ENCODE results near the gene DNAL4. TPM values are rescaled to one million over a fixed set of nuclear protein-coding genes. Genes with fewer than 3 reads are reported as not detected.
"Not testable (repeated sequence)": the region's sequence is repeated elsewhere in the genome, so short reads cannot be mapped to it uniquely, and the experiment has no call there.

The DNAL4 gene
- total RNA-seq, 2 donors from 2014 or later, result 5.2 to 7.8 TPM

DNA sequence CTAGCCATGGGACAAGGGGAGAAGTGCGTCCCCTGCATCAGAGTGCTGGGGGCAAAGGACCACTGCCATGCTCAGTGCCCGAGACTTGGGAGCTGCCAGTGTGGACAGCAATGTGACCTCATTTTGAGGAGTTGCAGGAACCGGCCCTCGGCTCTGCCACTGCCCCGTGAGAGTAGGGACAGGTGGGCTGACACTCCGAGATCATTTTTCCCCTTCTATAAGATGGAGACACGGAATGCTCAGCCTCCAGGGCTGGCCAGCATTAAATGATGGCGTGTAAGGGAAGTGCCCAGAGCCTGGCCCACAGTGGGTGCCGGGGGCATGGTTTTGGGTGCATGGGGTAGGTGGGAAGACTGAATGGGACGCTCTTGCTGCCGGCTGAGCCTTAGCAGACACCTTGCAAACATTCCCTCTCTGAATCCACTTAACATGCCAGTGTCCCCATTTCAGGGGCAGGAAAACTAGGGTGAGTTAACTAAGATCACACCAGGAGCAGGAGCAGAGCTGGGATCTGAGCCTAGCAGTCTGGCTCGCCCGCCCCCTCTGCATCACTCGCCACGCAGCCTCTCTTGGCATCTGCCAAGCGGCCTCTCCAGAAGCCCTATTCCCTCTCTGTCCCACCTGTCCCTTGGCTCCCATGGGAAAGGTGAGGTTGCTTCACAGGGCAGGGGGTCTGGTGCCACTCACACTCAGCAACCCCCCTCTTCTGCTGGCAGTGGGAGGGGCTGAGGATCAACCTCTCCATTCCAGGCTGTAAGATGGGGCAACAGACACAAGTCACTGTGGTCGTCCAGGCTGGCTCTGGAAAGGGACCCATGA is 36.3 kb upstream of the DNAL4 start:
- H3K36me3 Mint-ChIP-seq, result no peaks in the 10 kb centered on the region
- DNase-seq (ENCODE audit: low spot score in 2 of 2), result no peak
- ATAC-seq, result no peak
- H3K9me3 Mint-ChIP-seq, result no peaks in the 10 kb centered on the region
- no peak overlapping the region for H3K27ac Mint-ChIP-seq

DNA sequence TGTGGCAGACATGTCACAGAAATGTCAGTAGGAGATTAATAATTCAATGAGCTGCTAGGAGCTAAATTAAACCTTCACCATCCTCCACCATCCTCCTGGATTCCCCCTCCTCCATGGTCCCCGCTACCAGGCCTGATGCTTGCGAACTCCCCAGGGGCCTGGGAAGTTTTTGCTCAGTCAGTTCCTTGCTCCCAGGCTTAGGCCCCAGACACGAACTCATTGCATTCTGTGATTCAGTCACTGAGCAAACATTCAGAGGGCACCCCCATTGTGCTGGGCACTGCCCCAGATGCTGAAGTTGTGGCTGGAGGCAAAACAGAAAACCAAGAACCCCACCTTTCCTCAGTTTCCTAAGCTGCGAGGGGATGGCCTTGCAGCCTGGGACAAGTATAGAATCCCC is 35.5 kb upstream of the DNAL4 start:
- DNase-seq (ENCODE audit: low spot score in 2 of 2) (no peak), ATAC-seq (no peak)
- H3K27ac Mint-ChIP-seq, result no peak overlapping the region
- no peaks in the 10 kb centered on the region for H3K36me3 Mint-ChIP-seq
- no peaks in the 10 kb centered on the region for H3K9me3 Mint-ChIP-seq

DNA sequence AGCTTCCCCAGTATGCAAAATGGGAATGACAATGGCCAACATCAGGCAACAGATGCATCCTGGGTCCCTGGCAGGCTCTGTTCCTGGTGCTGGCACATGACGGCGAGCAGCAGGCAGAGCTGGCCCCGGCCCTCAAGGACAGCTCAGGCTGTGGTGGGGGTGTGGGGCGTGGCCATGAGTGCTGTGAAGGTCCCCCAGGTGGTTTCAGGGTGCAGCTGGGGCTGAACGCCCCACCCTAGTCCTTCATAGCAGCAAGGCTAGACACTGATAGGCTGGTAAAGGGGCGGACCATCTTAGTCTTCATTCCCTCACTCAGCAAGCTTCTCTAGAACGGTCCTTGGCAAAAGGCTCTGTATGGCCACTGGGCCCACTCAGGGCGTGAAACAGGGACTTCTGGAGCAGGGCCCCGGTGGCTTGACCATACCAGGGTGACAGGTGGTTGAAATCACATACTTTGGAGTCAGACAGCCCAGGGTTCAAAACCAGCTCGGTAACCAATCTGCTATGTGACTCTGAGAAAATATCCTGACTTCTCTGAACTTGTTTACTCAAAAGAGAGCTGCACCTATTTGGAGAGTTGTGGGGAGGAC is 34.8 kb upstream of the DNAL4 start:
- no peaks in the 10 kb centered on the region for H3K36me3 Mint-ChIP-seq
- no peak overlapping the region for H3K27ac Mint-ChIP-seq
- H3K9me3 Mint-ChIP-seq, result no peaks in the 10 kb centered on the region
- no peak for ATAC-seq
- no peak for DNase-seq (ENCODE audit: low spot score in 2 of 2)

DNA sequence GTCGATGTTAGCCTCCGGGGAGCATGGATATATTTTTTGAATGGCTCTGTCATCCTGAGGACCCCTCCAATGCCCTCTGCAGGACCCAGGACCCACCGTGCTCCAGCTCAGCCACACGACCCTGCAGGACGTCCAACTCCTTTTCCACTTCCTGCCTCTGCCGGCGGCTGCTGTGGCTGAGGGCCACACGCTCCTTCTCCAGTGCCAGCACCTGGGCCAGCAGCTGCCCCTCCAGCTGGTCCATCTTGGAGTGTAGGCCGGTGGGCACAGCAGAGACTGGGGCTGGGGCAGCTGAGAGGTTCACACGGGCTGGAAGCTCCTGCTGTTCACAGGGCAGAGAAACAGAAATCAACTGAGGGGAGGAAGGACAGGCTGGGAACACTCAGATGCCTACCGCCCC is 34.2 kb upstream of the DNAL4 start:
- ATAC-seq (no peak), DNase-seq (ENCODE audit: low spot score in 2 of 2) (no peak)
- Mint-ChIP-seq H3K9me3 (no peaks in the 10 kb centered on the region), H3K27ac (no peak overlapping the region), H3K36me3 (no peaks in the 10 kb centered on the region)

DNA sequence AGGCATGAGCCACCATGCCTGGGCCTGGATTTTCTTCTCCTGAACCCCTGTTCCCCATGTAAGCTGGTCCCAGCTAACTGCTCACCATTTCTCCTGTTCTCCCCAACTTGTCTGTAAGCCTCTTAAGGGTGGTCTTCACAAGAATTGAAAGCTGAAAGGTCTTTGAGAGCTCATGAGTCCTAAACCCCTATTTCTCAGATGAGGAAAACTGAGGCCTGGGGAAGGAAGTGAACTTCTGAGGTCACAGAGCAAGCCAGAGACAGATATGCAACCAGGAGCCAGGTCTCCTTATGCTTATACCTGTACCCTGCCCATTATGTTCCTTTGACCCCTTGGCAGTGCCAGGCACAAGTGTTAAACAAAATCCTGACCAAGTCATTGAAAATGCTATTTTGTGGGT is 33.6 kb upstream of the DNAL4 start:
- H3K9me3 Mint-ChIP-seq, result no peaks in the 10 kb centered on the region
- no peak for DNase-seq (ENCODE audit: low spot score in 2 of 2)
- H3K36me3 Mint-ChIP-seq, result no peaks in the 10 kb centered on the region
- ATAC-seq, result no peak
- no peak overlapping the region for H3K27ac Mint-ChIP-seq

DNA sequence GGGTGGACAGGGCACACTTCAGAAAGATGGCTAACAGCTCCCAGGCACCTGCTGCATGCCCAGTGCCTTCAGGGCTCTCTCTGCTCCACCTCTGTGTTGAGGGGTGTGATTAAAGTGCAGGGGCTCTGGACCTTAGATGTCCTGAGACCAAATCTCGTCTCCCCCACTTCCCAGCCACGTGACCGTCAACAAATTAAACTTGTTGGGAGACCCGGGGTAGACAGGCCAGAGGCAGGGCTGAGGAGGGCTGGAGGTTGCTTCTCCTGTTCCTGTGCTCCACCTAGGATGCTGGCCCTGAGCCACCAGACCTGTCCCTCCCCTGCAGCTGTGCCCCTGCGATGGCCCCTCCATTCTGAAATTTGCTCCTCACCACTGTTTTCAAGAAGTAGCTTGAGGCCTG is 32.9 kb upstream of the DNAL4 start:
- no peak for ATAC-seq
- no peaks in the 10 kb centered on the region for H3K36me3 Mint-ChIP-seq
- H3K27ac Mint-ChIP-seq, result no peak overlapping the region
- DNase-seq (ENCODE audit: low spot score in 2 of 2), result no peak
- no peaks in the 10 kb centered on the region for H3K9me3 Mint-ChIP-seq

DNA sequence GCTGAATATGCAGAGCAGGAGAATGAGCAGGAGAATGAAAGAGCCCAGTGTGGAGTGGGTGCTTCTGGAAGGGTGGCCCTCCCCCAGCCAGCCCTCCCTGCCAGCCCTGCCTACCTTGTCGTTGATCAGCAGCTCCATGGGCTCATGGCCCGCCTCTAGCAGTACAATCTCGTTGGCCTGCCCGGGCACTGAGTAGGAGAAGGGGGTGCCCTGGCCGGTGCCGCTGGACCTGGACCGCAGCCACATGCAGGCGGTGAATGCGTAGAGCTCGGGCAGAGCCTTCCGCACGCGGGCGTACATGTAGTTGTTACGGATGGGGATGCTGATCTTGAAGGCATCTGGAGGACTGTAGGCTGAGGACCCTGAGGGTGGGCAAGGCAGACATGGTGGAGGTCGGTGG is 32.4 kb upstream of the DNAL4 start:
- H3K27ac Mint-ChIP-seq, result peak overlapping the region in 1 of 2 donors; percentile 51
- no peaks in the 10 kb centered on the region for H3K36me3 Mint-ChIP-seq
- no peaks in the 10 kb centered on the region for H3K9me3 Mint-ChIP-seq
- ATAC-seq (no peak), DNase-seq (ENCODE audit: low spot score in 2 of 2) (no peak)

DNA sequence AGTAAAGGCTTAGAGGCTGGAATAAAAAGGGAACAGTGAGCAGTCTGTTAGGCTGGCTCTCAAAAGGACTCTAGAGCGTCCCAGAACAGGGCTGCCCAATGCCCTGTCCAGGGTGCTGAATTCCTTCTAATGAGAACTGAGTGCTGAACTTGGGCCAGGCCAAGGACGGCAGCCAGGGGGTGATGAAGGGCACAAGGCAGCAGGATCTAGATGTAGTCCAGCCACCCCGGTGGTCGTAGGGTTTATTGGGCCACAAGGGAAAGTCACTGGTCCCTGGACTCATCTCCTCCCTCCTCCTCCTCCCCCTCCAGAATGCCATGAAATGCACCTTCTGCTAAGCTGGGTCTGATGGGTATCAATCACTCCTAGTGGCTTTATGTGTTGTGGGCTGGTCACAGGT is 30.6 kb upstream of the DNAL4 start:
- no peak overlapping the region for H3K27ac Mint-ChIP-seq
- DNase-seq (ENCODE audit: low spot score in 2 of 2) (peak in 1 of 2 donors; percentile 57), ATAC-seq (peak; percentile 28 to 47)
- H3K9me3 Mint-ChIP-seq, result no peaks in the 10 kb centered on the region
- no peaks in the 10 kb centered on the region for H3K36me3 Mint-ChIP-seq

DNA sequence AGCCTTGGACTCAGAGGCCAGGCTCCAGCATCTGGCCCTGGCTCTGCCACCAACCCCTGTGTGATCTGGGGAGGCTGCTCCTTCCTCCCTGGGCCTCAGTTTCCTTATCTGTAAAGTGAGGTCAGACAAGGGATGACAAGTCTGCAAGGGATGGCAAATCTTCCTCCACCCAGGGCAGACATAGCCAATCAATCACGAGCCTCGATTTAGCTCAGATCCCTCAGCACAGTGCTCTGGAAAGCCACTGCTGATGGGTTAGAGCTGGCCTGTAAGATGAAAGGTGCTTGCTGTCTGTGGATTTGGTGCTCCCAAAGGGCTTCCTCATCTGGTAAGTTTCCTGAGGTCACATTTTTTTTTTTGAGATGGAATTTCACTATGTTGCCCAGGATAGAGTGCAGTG is 29.7 kb upstream of the DNAL4 start:
- H3K36me3 Mint-ChIP-seq, result no peaks in the 10 kb centered on the region
- no peaks in the 10 kb centered on the region for H3K9me3 Mint-ChIP-seq
- H3K27ac Mint-ChIP-seq, result no peak overlapping the region
- DNase-seq (ENCODE audit: low spot score in 2 of 2), result no peak
- ATAC-seq, result no peak

DNA sequence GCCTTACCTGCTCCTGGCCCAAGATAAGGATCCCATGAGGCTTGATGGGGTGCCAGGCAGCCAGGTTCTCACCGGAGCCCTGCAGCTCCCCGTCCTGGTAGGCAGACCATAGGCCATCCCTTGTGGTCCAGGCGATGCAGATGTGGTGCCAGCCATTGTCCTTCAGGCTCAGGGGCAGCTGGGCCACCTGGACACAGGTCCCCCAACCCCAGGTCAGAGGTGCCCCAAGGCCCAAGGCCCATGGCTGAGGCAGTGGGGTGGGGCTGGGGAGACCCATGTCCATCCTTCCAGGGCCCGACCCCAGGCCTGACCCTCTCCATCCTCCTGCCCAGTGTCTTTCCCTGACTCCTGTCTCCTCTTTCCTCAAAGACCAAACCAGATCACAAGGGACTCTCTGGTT is 29.1 kb upstream of the DNAL4 start:
- Mint-ChIP-seq H3K9me3 (no peaks in the 10 kb centered on the region), H3K36me3 (no peaks in the 10 kb centered on the region), H3K27ac (no peak overlapping the region)
- ATAC-seq (no peak), DNase-seq (ENCODE audit: low spot score in 2 of 2) (no peak)

DNA sequence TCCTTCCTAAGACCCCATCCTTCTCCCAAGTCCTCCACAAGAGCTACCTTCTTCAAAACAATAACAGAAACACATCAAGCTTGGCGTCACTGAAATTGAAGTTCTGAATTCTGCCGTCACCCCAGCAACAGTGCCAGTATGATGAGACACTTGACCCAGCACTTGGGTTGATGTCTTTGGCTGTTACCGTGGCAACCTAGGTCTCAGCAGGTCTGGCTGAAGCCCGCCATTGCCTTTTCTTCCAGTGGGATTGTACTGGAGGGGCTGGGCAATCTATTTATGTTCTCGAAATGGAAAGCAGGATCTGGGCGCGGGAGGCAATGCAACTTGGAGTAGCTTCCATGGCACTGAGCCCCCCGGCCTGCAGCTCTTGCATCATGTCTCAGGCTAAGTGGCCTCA is 26.1 kb upstream of the DNAL4 start:
- DNase-seq (ENCODE audit: low spot score in 2 of 2) (no peak), ATAC-seq (no peak)
- H3K9me3 Mint-ChIP-seq, result no peaks in the 10 kb centered on the region
- H3K27ac Mint-ChIP-seq, result no peak overlapping the region
- no peaks in the 10 kb centered on the region for H3K36me3 Mint-ChIP-seq

DNA sequence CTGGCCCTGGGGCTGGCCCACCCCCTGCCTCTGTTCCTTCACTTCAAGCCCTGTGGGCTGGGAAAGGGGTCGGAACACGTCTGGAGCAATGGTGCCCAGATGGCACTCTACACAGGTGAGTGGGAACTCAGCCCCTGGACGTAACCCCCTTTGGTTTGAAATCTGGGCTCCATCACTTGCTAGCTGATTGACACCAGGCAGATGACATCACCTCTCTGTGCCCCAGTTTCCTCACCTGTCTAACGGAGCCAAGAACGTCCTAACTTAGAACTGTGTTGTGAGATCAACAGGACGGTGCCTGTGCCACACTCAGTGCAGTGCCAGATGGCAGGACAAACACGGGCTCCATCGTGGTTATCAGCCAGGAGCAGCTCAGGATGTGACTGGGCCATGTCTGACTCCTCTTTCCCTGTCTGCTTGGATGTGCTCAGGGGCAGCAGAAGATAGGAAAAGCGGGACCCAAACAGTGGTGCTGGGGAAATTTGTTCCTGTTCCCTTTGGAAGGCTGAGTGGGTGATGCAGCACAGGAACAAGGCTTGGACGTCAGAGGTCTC is 25.5 kb upstream of the DNAL4 start:
- no peak overlapping the region for H3K27ac Mint-ChIP-seq
- H3K9me3 Mint-ChIP-seq, result no peaks in the 10 kb centered on the region
- no peaks in the 10 kb centered on the region for H3K36me3 Mint-ChIP-seq
- no peak for ATAC-seq
- no peak for DNase-seq (ENCODE audit: low spot score in 2 of 2)

DNA sequence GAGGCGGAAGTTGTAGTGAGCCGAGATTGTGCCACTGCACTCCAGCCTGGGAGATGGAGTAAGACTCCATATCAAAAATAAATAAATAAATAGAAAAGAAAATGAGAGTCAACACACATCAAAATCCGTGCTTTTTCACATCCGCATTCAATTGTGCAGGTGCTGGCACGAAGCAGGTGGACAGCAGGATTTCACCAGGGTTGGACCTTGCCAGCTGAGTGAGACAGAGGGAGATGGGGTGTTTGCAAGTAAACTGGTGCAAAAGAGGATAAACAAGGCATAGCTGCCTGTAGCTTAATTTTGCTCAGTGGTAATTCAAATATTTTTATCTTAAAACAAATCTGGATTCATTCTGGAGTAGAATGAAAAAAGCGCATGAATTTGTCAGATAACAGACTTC is 23.3 kb upstream of the DNAL4 start:
- ATAC-seq, result no peak
- no peak for DNase-seq (ENCODE audit: low spot score in 2 of 2)
- Mint-ChIP-seq H3K27ac (no peak overlapping the region), H3K36me3 (no peaks in the 10 kb centered on the region), H3K9me3 (no peaks in the 10 kb centered on the region)

DNA sequence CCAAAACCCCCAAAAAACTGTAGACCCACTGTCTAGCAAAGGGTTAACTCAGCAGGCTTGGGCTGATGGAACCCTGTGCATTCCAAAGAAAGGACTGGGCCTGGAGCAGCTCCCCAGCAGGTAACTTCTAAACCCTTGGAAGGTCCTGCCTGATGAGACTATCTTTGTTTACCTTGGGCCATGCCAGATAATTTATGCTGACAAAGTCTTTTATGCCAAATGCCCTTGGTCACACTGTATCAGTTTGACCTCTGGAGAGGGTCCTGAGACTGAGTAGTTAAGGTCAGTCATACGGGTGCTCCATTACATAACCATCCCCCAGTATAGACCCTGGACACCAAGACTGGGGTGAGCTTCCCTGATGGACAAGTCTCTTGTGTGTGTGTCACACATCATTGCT is 21.9 kb upstream of the DNAL4 start:
- no peaks in the 10 kb centered on the region for H3K36me3 Mint-ChIP-seq
- H3K9me3 Mint-ChIP-seq, result peaks cover 4 to 5% of the 10 kb centered on the region in 2 donors
- no peak overlapping the region for H3K27ac Mint-ChIP-seq
- ATAC-seq, result no peak
- no peak for DNase-seq (ENCODE audit: low spot score in 2 of 2)

DNA sequence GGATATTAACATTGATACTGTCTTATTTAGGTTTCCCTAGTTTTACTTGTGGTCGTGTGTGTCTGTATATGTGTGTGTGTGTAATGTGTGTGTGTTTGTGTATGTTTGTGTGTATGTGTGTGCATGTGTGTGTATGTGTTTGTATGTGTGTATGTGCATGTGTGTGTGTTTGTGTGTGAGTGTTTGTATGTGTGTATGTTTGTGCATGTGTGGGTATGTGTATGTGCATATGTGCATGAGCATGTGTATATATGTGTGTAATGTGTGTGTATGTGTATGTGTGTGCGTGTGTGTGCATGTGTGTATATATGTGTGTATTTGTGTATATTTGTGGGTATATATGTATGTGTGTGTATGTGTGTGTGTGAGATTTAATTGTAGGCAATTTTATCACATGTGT is 17.3 kb upstream of the DNAL4 start:
- DNase-seq (ENCODE audit: low spot score in 2 of 2), result no peak
- no peak for ATAC-seq
- peaks cover 0 to 4% of the 10 kb centered on the region in 2 donors for H3K36me3 Mint-ChIP-seq
- peaks cover 8 to 11% of the 10 kb centered on the region in 2 donors for H3K9me3 Mint-ChIP-seq
- no peak overlapping the region for H3K27ac Mint-ChIP-seq

DNA sequence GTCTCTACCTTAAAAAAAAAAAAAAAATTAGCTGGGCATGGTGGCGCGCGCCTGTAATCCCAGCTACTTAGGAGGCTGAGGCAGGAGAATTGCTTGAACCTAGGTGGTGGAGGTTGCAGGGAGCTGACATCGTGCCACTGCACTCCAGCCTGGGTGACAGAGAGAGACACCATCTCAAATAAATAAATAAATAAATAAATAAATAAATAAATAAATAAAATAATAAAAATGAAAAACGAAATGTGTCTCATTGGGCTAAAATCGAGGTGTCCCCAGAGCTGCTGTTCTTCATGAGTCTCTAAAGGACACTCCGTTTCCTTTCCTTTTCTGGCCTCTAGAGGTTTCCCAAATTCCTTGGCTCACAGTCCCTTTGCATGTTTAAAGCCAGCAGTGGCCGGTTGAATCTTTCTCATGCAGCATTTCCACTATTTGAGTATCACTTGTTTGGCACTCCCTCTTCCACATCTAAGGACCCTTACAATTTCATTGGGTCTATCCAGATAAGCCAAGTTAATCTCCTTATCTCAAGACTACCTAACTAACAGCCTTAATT is 11.2 kb upstream of the DNAL4 start:
- not testable (repeated sequence) for H3K36me3 Mint-ChIP-seq; H3K27ac Mint-ChIP-seq; ATAC-seq; DNase-seq (ENCODE audit: low spot score in 2 of 2); H3K9me3 Mint-ChIP-seq

DNA sequence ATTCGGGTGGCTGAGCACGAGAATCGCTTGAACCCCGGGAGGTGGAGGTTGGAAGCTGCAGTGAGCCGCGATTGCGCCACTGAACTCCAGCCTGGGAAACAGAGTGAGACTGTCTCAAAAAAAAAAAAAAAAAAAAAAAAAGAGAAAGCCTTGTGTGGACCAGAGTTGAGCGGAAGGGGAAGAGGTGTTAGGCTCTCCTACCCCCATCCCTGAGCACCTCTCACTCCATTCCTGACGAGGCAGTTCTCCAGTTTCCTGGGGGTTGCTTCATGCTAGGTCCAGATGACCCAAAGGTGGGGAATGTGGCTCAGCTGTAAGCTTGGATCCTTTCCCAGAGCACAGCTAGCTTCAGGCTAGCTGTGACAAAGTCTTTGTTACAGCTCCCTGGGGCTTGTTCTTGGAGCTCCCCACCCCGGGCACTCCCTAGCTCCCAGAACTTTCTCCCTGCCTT is 8.8 kb upstream of the DNAL4 start:
- H3K27ac Mint-ChIP-seq, result no peak overlapping the region
- H3K9me3 Mint-ChIP-seq, result peaks cover 6 to 10% of the 10 kb centered on the region in 2 donors
- ATAC-seq (no peak), DNase-seq (ENCODE audit: low spot score in 2 of 2) (no peak)
- H3K36me3 Mint-ChIP-seq, result peaks cover 0 to 5% of the 10 kb centered on the region in 2 donors

Measured in activated naive CD4-positive, alpha-beta T cell treated with anti-CD3 and anti-CD28 coated beads, Interleukin-2, amount 50 U/mL, for 72 hours (primary cell).